GM12878 (cell line): ENCODE measurements around the gene CCDC28B. TPM values are rescaled to one million over a fixed set of nuclear protein-coding genes. Genes with fewer than 3 reads are reported as not detected.

Source experiments
- ATAC-seq: fragments of 200-7000 bp; cut with Tn5 transposase; 3 replicates; pipeline ENCODE4 v1.9.1; 2020; ENCODE audit warnings: mild to moderate bottlenecking, moderate library complexity
- BruUV-seq: library from RNA; stranded (reverse); fragments of 400-500 nt; replicated peaks from 2 replicates; lab custom pipeline; 2021; lab: Mats Ljungman, UMichigan
- CTCF ChIA-PET: fragments of 300-600 bp; sonication (Branson Sonifier 250); formaldehyde crosslinking; extraction: SDS; loops from one replicate; lab custom pipeline; 2021; ENCODE audit warnings: inconsistent platforms; lab: Yijun Ruan, JAX
- POLR2A ChIA-PET: fragments of 350-600 bp; formaldehyde crosslinking; extraction: SDS; loops from one replicate; lab custom pipeline; 2021; ENCODE audit warnings: inconsistent platforms; lab: Charles Lee
- RAD21 ChIA-PET: fragments of 300-600 bp; sonication (Branson Sonifier 250); formaldehyde crosslinking; loops from one replicate; lab custom pipeline; 2023; ENCODE audit warnings: antibody characterized with exemption; ENCODE audit not compliant: unreplicated experiment; lab: Charles Lee
- SMC1A ChIA-PET: fragments of 300-600 bp; sonication (Branson Sonifier 250); formaldehyde crosslinking; loops from one replicate; lab custom pipeline; 2023; ENCODE audit not compliant: unreplicated experiment, uncharacterized antibody; lab: Charles Lee
- DNase-seq: peaks from one replicate; pipeline ENCODE4 v3.0.0-alpha.2; 2011; ENCODE audit warnings: low read depth, low spot score
- FAIRE-seq: peaks from 3 replicates; lab custom pipeline; 2011; peaks lifted over from hg19 to GRCh38; lab: Jason Lieb, UNC
- H2AFZ ChIP-seq: 2 replicates; pipeline ENCODE4 v1.6.0; 2011; ENCODE audit warnings: low read depth, low read length, control low read depth; ENCODE audit not compliant: control insufficient read depth
- H3K27ac ChIP-seq: 2 replicates; pipeline ENCODE4 v1.5.1; 2011; ENCODE audit warnings: control low read depth; ENCODE audit not compliant: control insufficient read depth, insufficient read depth
- H3K27me3 ChIP-seq, 2 experiments: replicated peaks in 1 of 2; 2 replicates each; pipeline versions ENCODE4 v1.6.0 to v1.6.1; 2011; ENCODE audit warnings: low read length in 1 of 2; ENCODE audit not compliant: control insufficient read depth in 2 of 2, insufficient read depth in 2 of 2
- H3K36me3 ChIP-seq, 2 experiments: 2 replicates each; pipeline ENCODE4 v1.5.1; 2011; ENCODE audit warnings: low read length in 1 of 2; ENCODE audit not compliant: control insufficient read depth in 2 of 2, insufficient read depth in 2 of 2
- H3K4me1 ChIP-seq: 2 replicates; pipeline ENCODE4 v1.6.1; 2011; ENCODE audit warnings: mild to moderate bottlenecking, low read length, moderate library complexity, mixed read lengths; ENCODE audit not compliant: control insufficient read depth, insufficient read depth
- H3K4me2 ChIP-seq: 2 replicates; pipeline ENCODE4 v1.6.0; 2011; ENCODE audit warnings: control low read depth; ENCODE audit not compliant: control insufficient read depth, insufficient read depth
- H3K4me3 ChIP-seq: fragments of 200-600 bp; sonication (generic); 2 replicates; pipeline ENCODE4 v1.5.1; 2016
- H3K79me2 ChIP-seq: 2 replicates; pipeline ENCODE4 v1.6.0; 2011; ENCODE audit warnings: low read length; ENCODE audit not compliant: control insufficient read depth, insufficient read depth
- H3K9ac ChIP-seq: 2 replicates; pipeline ENCODE4 v1.8.0; 2011; ENCODE audit warnings: low read length, control low read depth, mixed read lengths; ENCODE audit not compliant: control insufficient read depth, insufficient read depth
- H3K9me3 ChIP-seq: replicated peaks from 3 replicates; pipeline ENCODE4 v1.5.1; 2011; ENCODE audit warnings: mild to moderate bottlenecking, low read length; ENCODE audit not compliant: control insufficient read depth, insufficient read depth
- H4K20me1 ChIP-seq: 2 replicates; pipeline ENCODE4 v1.6.0; 2011; ENCODE audit not compliant: control insufficient read depth, insufficient read depth
- ETV6 ChIP-seq, 2 experiments: fragments of 450-650 bp in 1 of 2; IDR thresholded peaks in 1 of 2; conservative IDR thresholded peaks in 1 of 2; 2 replicates each; pipeline ENCODE4 v1.6.1; 2014; ENCODE audit warnings: antibody characterized with exemption in 1 of 2, borderline replicate concordance in 1 of 2, low read depth in 1 of 2, mild to moderate bottlenecking in 1 of 2, moderate library complexity in 1 of 2
- YBX1 ChIP-seq: fragments of 450-650 bp; IDR thresholded peaks from 2 replicates; pipeline ENCODE4 v1.6.1; 2016; ENCODE audit warnings: antibody characterized with exemption
- WGBS: methylation state at CpG from one replicate; pipeline ENCODE4 v1.1.6; 2016; ENCODE audit warnings: low lambda C conversion rate; ENCODE audit not compliant: insufficient replicate concordance, insufficient coverage; ENCODE audit errors: missing lambda C conversion rate; 5-methylcytosine and 5-hydroxymethylcytosine counted together
- in situ Hi-C: fragments of 300-500 bp; cut with MboI; formaldehyde crosslinking; loops from 9 replicates; pipeline ENCODE4 v1.14.3; 2018; ENCODE audit warnings: mixed read lengths
- intact Hi-C: fragments of 100-400 bp; cut with micrococcal nuclease; formaldehyde crosslinking; loops from one replicate; pipeline ENCODE4 v1.14.2; 2022; ENCODE audit not compliant: unreplicated experiment
- polyA plus RNA-seq, 11 experiments: library from polyadenylated mRNA; depleted of rRNA in 4 of 11; unstranded in 6 of 11; stranded (reverse) in 5 of 11; fragments of >200 nt; fragmentation: Nextera tagmentation in 4 of 11; fragmentation: Illumina TruSeq in 1 of 11; extraction: Ambion mirVana in 4 of 11; extraction: Trizol in 1 of 11; gene quantifications; 1 replicate in 1 of 11; 2 replicates in 10 of 11; pipeline versions ENCODE4 v1.2.1 to v1.2.3, GENCODE V29; 2011 to 2016; ENCODE audit warnings: inconsistent platforms in 2 of 11, missing spikeins in 2 of 11, low read depth in 1 of 11
- total RNA-seq, 4 experiments: library from RNA; depleted of rRNA in 3 of 4; stranded (reverse); fragments of >200 nt in 3 of 4; fragmentation: Illumina TruSeq in 1 of 4; extraction: Trizol in 1 of 4; gene quantifications; 2 replicates each; pipeline versions ENCODE4 v1.2.1 to v1.2.3, GENCODE V29; 2013 to 2021
- TF ChIP-seq, protein P1 (sequence below): fragments of 450-650 bp; IDR thresholded peaks from 2 replicates; pipeline ENCODE4 v1.6.1; 2016; ENCODE audit warnings: mild to moderate bottlenecking
- TF ChIP-seq, protein P2 (sequence below): fragments of 450-650 bp; IDR thresholded peaks from 2 replicates; pipeline ENCODE4 v1.6.1; 2017; ENCODE audit warnings: low read depth, mild to moderate bottlenecking, moderate library complexity

CCDC28B gene
- total and polyA plus RNA-seq, 10 of the 15 experiments (the other 5 are each of a cell fraction or from before 2014, with no cell fraction given) = 10.5 to 135 (median 90.6) TPM

DNA sequence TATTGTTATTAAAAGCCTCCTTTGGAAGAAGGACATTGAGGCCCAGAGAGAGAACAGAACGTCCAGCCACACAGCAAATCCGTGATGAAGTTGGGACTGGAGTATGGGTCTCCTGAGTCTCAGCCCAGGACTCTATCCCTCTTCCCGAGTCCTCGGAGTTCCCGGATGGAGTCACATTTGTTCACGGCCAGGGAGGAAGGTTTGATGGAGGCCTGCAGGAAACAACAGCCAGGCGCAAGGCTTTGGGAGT is 21.3 kb upstream of the CCDC28B start:
- DNase-seq (no peak), ATAC-seq (no peak), FAIRE-seq (no peak)
- H3K27ac ChIP-seq = peak overlapping the region; percentile 85
- peak overlapping the region; percentile 90 for H3K9ac ChIP-seq
- 30% methylated on average over 7 of the region's 7 CpGs for WGBS
- peak overlapping the region; percentile 100 for H3K4me2 ChIP-seq
- H3K27me3 ChIP-seq = no peaks in the 10 kb centered on the region
- peaks cover 36% of the 10 kb centered on the region for H3K79me2 ChIP-seq
- H4K20me1 ChIP-seq = no peaks in the 10 kb centered on the region
- peak overlapping the region; percentile 83 for H2AFZ ChIP-seq
- SMC1A ChIA-PET = interaction anchor here (1.2 to 4.0 kb wide), 7 partner anchors 10 to 137 kb away, joined by 3 to 26 read pairs (median 4); partner anchors contain the start of genes CCDC28B and KPNA6
- peaks cover 17% of the 10 kb centered on the region for H3K4me1 ChIP-seq
- in situ Hi-C loops = no loop called here
- no peaks in the 10 kb centered on the region for H3K9me3 ChIP-seq
- POLR2A ChIA-PET = interaction anchor here (0.7 to 3.5 kb wide), 7 partner anchors 10 to 1047 kb away, joined by 3 to 25 read pairs (median 7); partner anchors contain the start of genes CCDC28B, KPNA6 and TMEM39B
- TF ChIP-seq YBX1 (no peak), ETV6 (conservative IDR thresholded peaks at IDR 0.05 in 1 of 2, IDR thresholded peaks at IDR 0.05 in 1 of 2; ENCODE audit: borderline replicate concordance in 1 of 2, low read depth in 1 of 2) (no peak)
- TF ChIP-seq, protein P1, sequence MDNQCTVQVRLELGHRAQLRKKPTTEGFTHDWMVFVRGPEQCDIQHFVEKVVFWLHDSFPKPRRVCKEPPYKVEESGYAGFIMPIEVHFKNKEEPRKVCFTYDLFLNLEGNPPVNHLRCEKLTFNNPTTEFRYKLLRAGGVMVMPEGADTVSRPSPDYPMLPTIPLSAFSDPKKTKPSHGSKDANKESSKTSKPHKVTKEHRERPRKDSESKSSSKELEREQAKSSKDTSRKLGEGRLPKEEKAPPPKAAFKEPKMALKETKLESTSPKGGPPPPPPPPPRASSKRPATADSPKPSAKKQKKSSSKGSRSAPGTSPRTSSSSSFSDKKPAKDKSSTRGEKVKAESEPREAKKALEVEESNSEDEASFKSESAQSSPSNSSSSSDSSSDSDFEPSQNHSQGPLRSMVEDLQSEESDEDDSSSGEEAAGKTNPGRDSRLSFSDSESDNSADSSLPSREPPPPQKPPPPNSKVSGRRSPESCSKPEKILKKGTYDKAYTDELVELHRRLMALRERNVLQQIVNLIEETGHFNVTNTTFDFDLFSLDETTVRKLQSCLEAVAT = peak; percentile 83; the same call in 1 of the 2 replicates
- TF ChIP-seq, protein P2, sequence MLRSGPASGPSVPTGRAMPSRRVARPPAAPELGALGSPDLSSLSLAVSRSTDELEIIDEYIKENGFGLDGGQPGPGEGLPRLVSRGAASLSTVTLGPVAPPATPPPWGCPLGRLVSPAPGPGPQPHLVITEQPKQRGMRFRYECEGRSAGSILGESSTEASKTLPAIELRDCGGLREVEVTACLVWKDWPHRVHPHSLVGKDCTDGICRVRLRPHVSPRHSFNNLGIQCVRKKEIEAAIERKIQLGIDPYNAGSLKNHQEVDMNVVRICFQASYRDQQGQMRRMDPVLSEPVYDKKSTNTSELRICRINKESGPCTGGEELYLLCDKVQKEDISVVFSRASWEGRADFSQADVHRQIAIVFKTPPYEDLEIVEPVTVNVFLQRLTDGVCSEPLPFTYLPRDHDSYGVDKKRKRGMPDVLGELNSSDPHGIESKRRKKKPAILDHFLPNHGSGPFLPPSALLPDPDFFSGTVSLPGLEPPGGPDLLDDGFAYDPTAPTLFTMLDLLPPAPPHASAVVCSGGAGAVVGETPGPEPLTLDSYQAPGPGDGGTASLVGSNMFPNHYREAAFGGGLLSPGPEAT = 0 out of 2 replicates have a peak, but pooled peaks have one; percentile 44
- RAD21 ChIA-PET = interaction anchor here (1.2 to 3.9 kb wide), 8 partner anchors 18 to 215 kb away, joined by 3 to 22 read pairs (median 9); partner anchors contain the start of genes BSDC1, CCDC28B, KPNA6 and TMEM39B
- peaks cover 1 to 9% of the 10 kb centered on the region in 2 experiments; a peak in 3 of 4 replicates for H3K36me3 ChIP-seq
- CTCF ChIA-PET = interaction anchor here (1.8 to 4.2 kb wide), 3 partner anchors 21 to 106 kb away, joined by 6 to 16 read pairs (median 7); partner anchors contain the start of gene CCDC28B
- H3K4me3 ChIP-seq = peak overlapping the region; percentile 89
- BruUV-seq = TSS peak; percentile 97
- intact Hi-C loops = no loop called here
